Stimulated activated CD4-positive, alpha-beta T cell treated with anti-CD3 and anti-CD28 coated beads, Interleukin-12 subunit alpha, Interleukin-12 subunit beta, amount 100 ng/mL, for 48 hours (primary cell): ENCODE measurements around the gene NDUFS8.
A peak's percentile ranks its signal among the peaks of the same experiment; 100 is the strongest.
"Not testable (repeated sequence)": the region's sequence is repeated elsewhere in the genome, so short reads cannot be mapped to it uniquely, and the experiment has no call there.

ENCODE experiments used
- DNase-seq, 3 donors: peaks; one replicate each; pipeline ENCODE4 v3.0.0-alpha.2; 2020; ENCODE audit warnings: low read depth in 2 of 3, low spot score in 1 of 3

Gene NDUFS8

GRCh38 chr11:68030318-68031143, at the start of gene NDUFS8:
Gene NDUFS8 (plus strand): TSS chr11:68030681. CDS start chr11:68032152, 1,471 bp downstream.
- DNase-seq: peak; percentile 93 to 96 (median 94)

- not testable (repeated sequence) for DNase-seq
These were observed 49.3 kb upstream of the NDUFS8 start for GRCh38 chr11:67981226-67981625.

- not testable (repeated sequence) for DNase-seq
These were observed 48.1 kb upstream of the NDUFS8 start for GRCh38 chr11:67982255-67982857.

- no peak for DNase-seq
These were observed 46.5 kb upstream of the NDUFS8 start for GRCh38 chr11:67983951-67984350.

GRCh38 chr11:67985302-67985701, 45.2 kb upstream of the NDUFS8 start:
- DNase-seq: not testable (repeated sequence)

GRCh38 chr11:67990546-67991346, 39.7 kb upstream of the NDUFS8 start:
- not testable (repeated sequence) for DNase-seq

GRCh38 chr11:67991347-67992121, 38.9 kb upstream of the NDUFS8 start:
- not testable (repeated sequence) for DNase-seq

GRCh38 chr11:67993821-67994220, 36.7 kb upstream of the NDUFS8 start:
- peak; percentile 20 to 44 (median 21) for DNase-seq

- DNase-seq: not testable (repeated sequence)
These were observed 36.1 kb upstream of the NDUFS8 start for GRCh38 chr11:67994387-67994786.

GRCh38 chr11:67995129-67995528, 35.4 kb upstream of the NDUFS8 start:
- not testable (repeated sequence) for DNase-seq

- DNase-seq: not testable (repeated sequence)
These were observed 34.9 kb upstream of the NDUFS8 start for GRCh38 chr11:67995579-67995978.

- no peak for DNase-seq
These were observed 34.4 kb upstream of the NDUFS8 start for GRCh38 chr11:67996051-67996450.

GRCh38 chr11:67996622-67997474, 33.6 kb upstream of the NDUFS8 start:
- DNase-seq: peak; percentile 24 to 50 (median 29)

GRCh38 chr11:67997475-67997921, 33.0 kb upstream of the NDUFS8 start:
- no peak for DNase-seq

- DNase-seq: no peak
These were observed 32.1 kb upstream of the NDUFS8 start for GRCh38 chr11:67998150-67999045.

GRCh38 chr11:67999201-67999629, 31.3 kb upstream of the NDUFS8 start:
- no peak for DNase-seq

- no peak for DNase-seq
These were observed 30.8 kb upstream of the NDUFS8 start for GRCh38 chr11:67999704-68000103.

- DNase-seq: no peak
These were observed 27.9 kb upstream of the NDUFS8 start for GRCh38 chr11:68002575-68002937.
